H1 (cell line): ENCODE data around the gene LRRC2. TPM values are rescaled to one million over a fixed set of nuclear protein-coding genes. Genes with fewer than 3 reads are reported as not detected.

Experiments used
- CHD2 ChIP-seq: IDR thresholded peaks from 2 replicates; pipeline ENCODE4 v1.6.1; 2012; ENCODE audit warnings: low read length, improper control_type of control experiment
- NRF1 ChIP-seq: IDR thresholded peaks from 2 replicates; pipeline ENCODE4 v1.6.1; 2011; ENCODE audit warnings: mild to moderate bottlenecking, low read depth, low read length, improper control_type of control experiment
- PHF8 ChIP-seq: fragments of 200-600 bp; sonication (generic); conservative IDR thresholded peaks from 2 replicates; pipeline ENCODE4 v1.7.1; 2012; ENCODE audit warnings: low read depth, mild to moderate bottlenecking, inconsistent platforms, low read length, moderate library complexity
- RAD21 ChIP-seq, 2 experiments: IDR thresholded peaks in 1 of 2; conservative IDR thresholded peaks in 1 of 2; 2 replicates each; pipeline ENCODE4 v1.6.1; 2011; ENCODE audit warnings: low read depth in 2 of 2, low read length in 2 of 2, improper control_type of control experiment in 1 of 2, inconsistent platforms in 1 of 2, mild to moderate bottlenecking in 1 of 2, moderate library complexity in 1 of 2
- SAP30 ChIP-seq: fragments of 300-600 bp; sonication (generic); IDR thresholded peaks from 2 replicates; pipeline ENCODE4 v1.7.1; 2012; ENCODE audit warnings: low read length, moderate library complexity, mild to moderate bottlenecking, inconsistent platforms; ENCODE audit not compliant: insufficient read depth, insufficient replicate concordance
- polyA plus RNA-seq, 7 experiments: library from polyadenylated mRNA; depleted of rRNA in 3 of 7; stranded (reverse) in 5 of 7; unstranded in 2 of 7; fragments of >200 nt in 5 of 7; fragments of 200-250 nt in 2 of 7; gene quantifications; 1 replicate in 5 of 7; 2 replicates in 1 of 7; 4 replicates in 1 of 7; pipeline versions ENCODE4 v1.2.1 to v1.2.3, GENCODE V29; 2011 to 2013; ENCODE audit warnings: missing spikeins in 2 of 7, mixed read lengths in 2 of 7
- total RNA-seq: library from RNA; stranded (reverse); fragmentation: NEBNext Ultra II Directional; extraction: Animal tissue kit (Norgen Biotek cat#: 25700); gene quantifications from 2 replicates; pipeline ENCODE4 v1.2.1, GENCODE V29; 2021
- TF ChIP-seq, protein P1 (sequence below): fragments of 300-600 bp; sonication (generic); IDR thresholded peaks from 2 replicates; pipeline ENCODE4 v1.7.1; 2012; ENCODE audit warnings: low read length, moderate library complexity, mild to moderate bottlenecking, inconsistent platforms; ENCODE audit not compliant: insufficient replicate concordance

Gene LRRC2
- total and polyA plus RNA-seq, 2 of the 8 experiments (the other 6 are each of a cell fraction or from before 2014, with no cell fraction given), result 1.4 to 6.4 TPM

DNA sequence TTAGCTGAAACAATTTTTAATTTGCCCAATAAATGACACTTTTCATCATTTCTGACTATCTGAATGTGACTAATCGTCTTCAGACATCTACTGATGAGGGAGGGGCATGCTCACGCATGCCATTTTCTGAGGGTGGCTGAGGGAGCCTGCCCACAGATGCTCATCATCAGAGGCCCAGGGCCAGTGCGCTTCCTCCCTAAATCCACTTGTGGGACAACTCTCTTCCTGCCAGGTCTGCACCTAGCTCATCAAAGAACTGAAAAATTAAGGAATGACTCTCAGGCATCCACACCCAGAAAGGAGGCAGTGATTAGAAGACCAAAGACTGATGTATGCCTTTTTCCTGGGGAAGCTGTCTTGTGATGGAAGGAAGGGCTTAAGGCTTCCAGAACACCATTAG is 45.6 kb downstream of the LRRC2 start (continued):
- TF ChIP-seq, protein P1, sequence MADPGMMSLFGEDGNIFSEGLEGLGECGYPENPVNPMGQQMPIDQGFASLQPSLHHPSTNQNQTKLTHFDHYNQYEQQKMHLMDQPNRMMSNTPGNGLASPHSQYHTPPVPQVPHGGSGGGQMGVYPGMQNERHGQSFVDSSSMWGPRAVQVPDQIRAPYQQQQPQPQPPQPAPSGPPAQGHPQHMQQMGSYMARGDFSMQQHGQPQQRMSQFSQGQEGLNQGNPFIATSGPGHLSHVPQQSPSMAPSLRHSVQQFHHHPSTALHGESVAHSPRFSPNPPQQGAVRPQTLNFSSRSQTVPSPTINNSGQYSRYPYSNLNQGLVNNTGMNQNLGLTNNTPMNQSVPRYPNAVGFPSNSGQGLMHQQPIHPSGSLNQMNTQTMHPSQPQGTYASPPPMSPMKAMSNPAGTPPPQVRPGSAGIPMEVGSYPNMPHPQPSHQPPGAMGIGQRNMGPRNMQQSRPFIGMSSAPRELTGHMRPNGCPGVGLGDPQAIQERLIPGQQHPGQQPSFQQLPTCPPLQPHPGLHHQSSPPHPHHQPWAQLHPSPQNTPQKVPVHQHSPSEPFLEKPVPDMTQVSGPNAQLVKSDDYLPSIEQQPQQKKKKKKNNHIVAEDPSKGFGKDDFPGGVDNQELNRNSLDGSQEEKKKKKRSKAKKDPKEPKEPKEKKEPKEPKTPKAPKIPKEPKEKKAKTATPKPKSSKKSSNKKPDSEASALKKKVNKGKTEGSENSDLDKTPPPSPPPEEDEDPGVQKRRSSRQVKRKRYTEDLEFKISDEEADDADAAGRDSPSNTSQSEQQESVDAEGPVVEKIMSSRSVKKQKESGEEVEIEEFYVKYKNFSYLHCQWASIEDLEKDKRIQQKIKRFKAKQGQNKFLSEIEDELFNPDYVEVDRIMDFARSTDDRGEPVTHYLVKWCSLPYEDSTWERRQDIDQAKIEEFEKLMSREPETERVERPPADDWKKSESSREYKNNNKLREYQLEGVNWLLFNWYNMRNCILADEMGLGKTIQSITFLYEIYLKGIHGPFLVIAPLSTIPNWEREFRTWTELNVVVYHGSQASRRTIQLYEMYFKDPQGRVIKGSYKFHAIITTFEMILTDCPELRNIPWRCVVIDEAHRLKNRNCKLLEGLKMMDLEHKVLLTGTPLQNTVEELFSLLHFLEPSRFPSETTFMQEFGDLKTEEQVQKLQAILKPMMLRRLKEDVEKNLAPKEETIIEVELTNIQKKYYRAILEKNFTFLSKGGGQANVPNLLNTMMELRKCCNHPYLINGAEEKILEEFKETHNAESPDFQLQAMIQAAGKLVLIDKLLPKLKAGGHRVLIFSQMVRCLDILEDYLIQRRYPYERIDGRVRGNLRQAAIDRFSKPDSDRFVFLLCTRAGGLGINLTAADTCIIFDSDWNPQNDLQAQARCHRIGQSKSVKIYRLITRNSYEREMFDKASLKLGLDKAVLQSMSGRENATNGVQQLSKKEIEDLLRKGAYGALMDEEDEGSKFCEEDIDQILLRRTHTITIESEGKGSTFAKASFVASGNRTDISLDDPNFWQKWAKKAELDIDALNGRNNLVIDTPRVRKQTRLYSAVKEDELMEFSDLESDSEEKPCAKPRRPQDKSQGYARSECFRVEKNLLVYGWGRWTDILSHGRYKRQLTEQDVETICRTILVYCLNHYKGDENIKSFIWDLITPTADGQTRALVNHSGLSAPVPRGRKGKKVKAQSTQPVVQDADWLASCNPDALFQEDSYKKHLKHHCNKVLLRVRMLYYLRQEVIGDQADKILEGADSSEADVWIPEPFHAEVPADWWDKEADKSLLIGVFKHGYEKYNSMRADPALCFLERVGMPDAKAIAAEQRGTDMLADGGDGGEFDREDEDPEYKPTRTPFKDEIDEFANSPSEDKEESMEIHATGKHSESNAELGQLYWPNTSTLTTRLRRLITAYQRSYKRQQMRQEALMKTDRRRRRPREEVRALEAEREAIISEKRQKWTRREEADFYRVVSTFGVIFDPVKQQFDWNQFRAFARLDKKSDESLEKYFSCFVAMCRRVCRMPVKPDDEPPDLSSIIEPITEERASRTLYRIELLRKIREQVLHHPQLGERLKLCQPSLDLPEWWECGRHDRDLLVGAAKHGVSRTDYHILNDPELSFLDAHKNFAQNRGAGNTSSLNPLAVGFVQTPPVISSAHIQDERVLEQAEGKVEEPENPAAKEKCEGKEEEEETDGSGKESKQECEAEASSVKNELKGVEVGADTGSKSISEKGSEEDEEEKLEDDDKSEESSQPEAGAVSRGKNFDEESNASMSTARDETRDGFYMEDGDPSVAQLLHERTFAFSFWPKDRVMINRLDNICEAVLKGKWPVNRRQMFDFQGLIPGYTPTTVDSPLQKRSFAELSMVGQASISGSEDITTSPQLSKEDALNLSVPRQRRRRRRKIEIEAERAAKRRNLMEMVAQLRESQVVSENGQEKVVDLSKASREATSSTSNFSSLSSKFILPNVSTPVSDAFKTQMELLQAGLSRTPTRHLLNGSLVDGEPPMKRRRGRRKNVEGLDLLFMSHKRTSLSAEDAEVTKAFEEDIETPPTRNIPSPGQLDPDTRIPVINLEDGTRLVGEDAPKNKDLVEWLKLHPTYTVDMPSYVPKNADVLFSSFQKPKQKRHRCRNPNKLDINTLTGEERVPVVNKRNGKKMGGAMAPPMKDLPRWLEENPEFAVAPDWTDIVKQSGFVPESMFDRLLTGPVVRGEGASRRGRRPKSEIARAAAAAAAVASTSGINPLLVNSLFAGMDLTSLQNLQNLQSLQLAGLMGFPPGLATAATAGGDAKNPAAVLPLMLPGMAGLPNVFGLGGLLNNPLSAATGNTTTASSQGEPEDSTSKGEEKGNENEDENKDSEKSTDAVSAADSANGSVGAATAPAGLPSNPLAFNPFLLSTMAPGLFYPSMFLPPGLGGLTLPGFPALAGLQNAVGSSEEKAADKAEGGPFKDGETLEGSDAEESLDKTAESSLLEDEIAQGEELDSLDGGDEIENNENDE, result no peak
- TF ChIP-seq SAP30 (no peak), PHF8 (no peak), RAD21 (IDR thresholded peaks at IDR 0.05 in 1 of 2, conservative IDR thresholded peaks at IDR 0.05 in 1 of 2; ENCODE audit: low read depth in 2 of 2, low read length in 2 of 2) (no peak), CHD2 (no peak), NRF1 (no peak)
